ENCODE measurements around the gene HID1.

DNA sequence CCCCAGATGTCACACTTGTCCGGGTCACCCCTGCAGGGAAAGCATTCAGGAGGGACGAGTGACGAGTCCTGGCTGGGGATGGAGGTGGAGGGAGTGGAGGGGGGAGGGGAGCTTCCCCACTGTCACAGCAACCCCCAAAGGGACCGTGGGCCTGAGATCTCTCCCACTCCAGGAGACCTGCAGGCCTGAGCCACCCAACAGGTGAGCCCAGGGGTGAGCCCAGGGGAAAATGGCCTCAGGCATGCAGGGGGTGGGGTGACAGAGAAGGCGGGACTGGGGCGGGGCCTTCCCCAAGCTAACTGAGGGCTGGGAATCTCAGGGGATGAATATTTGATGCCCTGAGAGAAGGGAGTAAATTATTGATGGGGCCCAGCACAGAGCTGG lies 51.9 kb downstream of the HID1 start:
- TF ChIP-seq, protein P1, sequence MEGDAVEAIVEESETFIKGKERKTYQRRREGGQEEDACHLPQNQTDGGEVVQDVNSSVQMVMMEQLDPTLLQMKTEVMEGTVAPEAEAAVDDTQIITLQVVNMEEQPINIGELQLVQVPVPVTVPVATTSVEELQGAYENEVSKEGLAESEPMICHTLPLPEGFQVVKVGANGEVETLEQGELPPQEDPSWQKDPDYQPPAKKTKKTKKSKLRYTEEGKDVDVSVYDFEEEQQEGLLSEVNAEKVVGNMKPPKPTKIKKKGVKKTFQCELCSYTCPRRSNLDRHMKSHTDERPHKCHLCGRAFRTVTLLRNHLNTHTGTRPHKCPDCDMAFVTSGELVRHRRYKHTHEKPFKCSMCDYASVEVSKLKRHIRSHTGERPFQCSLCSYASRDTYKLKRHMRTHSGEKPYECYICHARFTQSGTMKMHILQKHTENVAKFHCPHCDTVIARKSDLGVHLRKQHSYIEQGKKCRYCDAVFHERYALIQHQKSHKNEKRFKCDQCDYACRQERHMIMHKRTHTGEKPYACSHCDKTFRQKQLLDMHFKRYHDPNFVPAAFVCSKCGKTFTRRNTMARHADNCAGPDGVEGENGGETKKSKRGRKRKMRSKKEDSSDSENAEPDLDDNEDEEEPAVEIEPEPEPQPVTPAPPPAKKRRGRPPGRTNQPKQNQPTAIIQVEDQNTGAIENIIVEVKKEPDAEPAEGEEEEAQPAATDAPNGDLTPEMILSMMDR (IDR thresholded peaks at IDR 0.05), result no peak
- TF ChIP-seq POLR2A (IDR thresholded peaks at IDR 0.05), result no peak
